Measurements from ENCODE around the gene CNMD.
"Not testable (repeated sequence)": the region's sequence is repeated elsewhere in the genome, so short reads cannot be mapped to it uniquely, and the experiment has no call there.

The CNMD gene

GRCh38 chr13:52686376-52686775, 53.2 kb downstream of the CNMD start:
- DNase-seq (ENCODE audit: low read depth, low spot score) = no peak

- not testable (repeated sequence) for DNase-seq (ENCODE audit: low read depth, low spot score)
These were observed 53.8 kb downstream of the CNMD start for GRCh38 chr13:52685806-52686205.

- no peak for DNase-seq (ENCODE audit: low read depth, low spot score)
These were observed 61.8 kb downstream of the CNMD start for GRCh38 chr13:52677823-52678222.

GRCh38 chr13:52673465-52673864, 66.2 kb downstream of the CNMD start:
- no peak for DNase-seq (ENCODE audit: low read depth, low spot score)

- DNase-seq (ENCODE audit: low read depth, low spot score) = no peak
These were observed 68.9 kb downstream of the CNMD start for GRCh38 chr13:52670726-52671125.

- no peak for DNase-seq (ENCODE audit: low read depth, low spot score)
These were observed 69.9 kb downstream of the CNMD start for GRCh38 chr13:52669677-52670076.

- no peak for DNase-seq (ENCODE audit: low read depth, low spot score)
These were observed 74.3 kb downstream of the CNMD start for GRCh38 chr13:52665325-52665724.

GRCh38 chr13:52664272-52664671, 75.3 kb downstream of the CNMD start:
- DNase-seq (ENCODE audit: low read depth, low spot score) = no peak

- DNase-seq (ENCODE audit: low read depth, low spot score) = no peak
These were observed 80.3 kb downstream of the CNMD start for GRCh38 chr13:52659340-52659739.

Measured in smooth muscle cell of the brain vasculature (primary cell).